Measurements from ENCODE around the gene GMPS. TPM values are rescaled to one million over a fixed set of nuclear protein-coding genes. Genes with fewer than 3 reads are reported as not detected.

GMPS gene
- total and polyA plus RNA-seq, 10 of the 15 experiments (the other 5 are each of a cell fraction or from before 2014, with no cell fraction given) = 33.2 to 143 (median 79.0) TPM

- Histone ChIP-seq H3K9ac (ENCODE audit: control insufficient read depth, insufficient read depth, low read length) (no peak overlapping the region), H3K4me1 (ENCODE audit: control insufficient read depth, insufficient read depth, low read length) (no peaks in the 10 kb centered on the region), H4K20me1 (ENCODE audit: control insufficient read depth, insufficient read depth) (no peaks in the 10 kb centered on the region), H3K9me3 (replicated peaks; ENCODE audit: control insufficient read depth, insufficient read depth, low read length) (no peaks in the 10 kb centered on the region), H3K4me3 (no peak overlapping the region), H2AFZ (ENCODE audit: control insufficient read depth, low read depth, low read length) (no peak overlapping the region), H3K36me3 (ENCODE audit: control insufficient read depth in 2 of 2, insufficient read depth in 2 of 2, low read length in 1 of 2) (peaks cover 1 to 11% of the 10 kb centered on the region in 2 experiments), H3K79me2 (ENCODE audit: control insufficient read depth, insufficient read depth, low read length) (no peaks in the 10 kb centered on the region), H3K4me2 (ENCODE audit: control insufficient read depth, insufficient read depth) (no peak overlapping the region), H3K27ac (ENCODE audit: control insufficient read depth, insufficient read depth) (no peak overlapping the region), H3K27me3 (replicated peaks in 1 of 2; ENCODE audit: control insufficient read depth in 2 of 2, insufficient read depth in 2 of 2, low read length in 1 of 2) (no peaks in the 10 kb centered on the region)
- no peak for DNase-seq (ENCODE audit: low read depth, low spot score)
- no TSS peak for BruUV-seq (replicated peaks)
- intact Hi-C loops (cut with micrococcal nuclease; ENCODE audit: unreplicated experiment) = no loop called here
- ChIA-PET CTCF (no interaction called here), POLR2A (no interaction called here), SMC1A (ENCODE audit: uncharacterized antibody, unreplicated experiment) (no interaction called here), RAD21 (ENCODE audit: unreplicated experiment) (no interaction called here)
- in situ Hi-C loops (cut with MboI) = no loop called here
- TF ChIP-seq RBBP5 (conservative IDR thresholded peaks at IDR 0.05) = no peak
- no peak for TF ChIP-seq EED (IDR thresholded peaks at IDR 0.05; ENCODE audit: low read depth)
- TF ChIP-seq CHD4 (IDR thresholded peaks at IDR 0.05) = no peak
- no peak for TF ChIP-seq POLR2AphosphoS2 (IDR thresholded peaks at IDR 0.05; ENCODE audit: low read depth, low read length)
- TF ChIP-seq POLR2AphosphoS5 (IDR thresholded peaks at IDR 0.05; ENCODE audit: low read length) = no peak
- no peak for TF ChIP-seq SREBF2 (IDR thresholded peaks at IDR 0.05; ENCODE audit: low read length)
- TF ChIP-seq ZZZ3 (IDR thresholded peaks at IDR 0.05; ENCODE audit: control insufficient read depth, insufficient read length, low read depth) = no peak
- no peak for TF ChIP-seq ZSCAN29 (IDR thresholded peaks at IDR 0.05)
- TF ChIP-seq ETV6 (conservative IDR thresholded peaks at IDR 0.05 in 1 of 2, IDR thresholded peaks at IDR 0.05 in 1 of 2; ENCODE audit: borderline replicate concordance in 1 of 2, low read depth in 1 of 2) = no peak
- no peak for TF ChIP-seq KDM1A (IDR thresholded peaks at IDR 0.05; ENCODE audit: borderline replicate concordance)
- no peak for TF ChIP-seq TCF3 (IDR thresholded peaks at IDR 0.05; ENCODE audit: borderline replicate concordance, insufficient read depth, low read depth, low read length)
- TF ChIP-seq BMI1 (IDR thresholded peaks at IDR 0.05; ENCODE audit: borderline replicate concordance) = no peak
- no peak for TF ChIP-seq ZNF274 (IDR thresholded peaks at IDR 0.05; ENCODE audit: insufficient read depth, insufficient read length)
- no peak for TF ChIP-seq MEF2A (IDR thresholded peaks at IDR 0.05; ENCODE audit: insufficient read depth, low read depth, low read length)
- no peak for TF ChIP-seq ZBTB4 (CRISPR knock-in tag; IDR thresholded peaks at IDR 0.05)
- no peak for TF ChIP-seq NR2C1 (IDR thresholded peaks at IDR 0.05)
- TF ChIP-seq EP300 (IDR thresholded peaks at IDR 0.05; ENCODE audit: borderline replicate concordance in 1 of 2, control insufficient read depth in 1 of 2, low read depth in 2 of 2, low read length in 2 of 2) = no peak
- TF ChIP-seq IKZF2 (IDR thresholded peaks at IDR 0.05) = no peak
- no peak for FAIRE-seq
- WGBS (ENCODE audit: insufficient coverage, insufficient replicate concordance, low lambda C conversion rate, missing lambda C conversion rate) = 73% methylated on average over 4 of the region's 4 CpGs
- no peak for ATAC-seq
Observed at GRCh38 chr3:155908086-155908485, 37.6 kb downstream of the GMPS start.

Measured in GM12878 (cell line).